ENCODE measurements around the gene NAT10.

The NAT10 gene

DNA sequence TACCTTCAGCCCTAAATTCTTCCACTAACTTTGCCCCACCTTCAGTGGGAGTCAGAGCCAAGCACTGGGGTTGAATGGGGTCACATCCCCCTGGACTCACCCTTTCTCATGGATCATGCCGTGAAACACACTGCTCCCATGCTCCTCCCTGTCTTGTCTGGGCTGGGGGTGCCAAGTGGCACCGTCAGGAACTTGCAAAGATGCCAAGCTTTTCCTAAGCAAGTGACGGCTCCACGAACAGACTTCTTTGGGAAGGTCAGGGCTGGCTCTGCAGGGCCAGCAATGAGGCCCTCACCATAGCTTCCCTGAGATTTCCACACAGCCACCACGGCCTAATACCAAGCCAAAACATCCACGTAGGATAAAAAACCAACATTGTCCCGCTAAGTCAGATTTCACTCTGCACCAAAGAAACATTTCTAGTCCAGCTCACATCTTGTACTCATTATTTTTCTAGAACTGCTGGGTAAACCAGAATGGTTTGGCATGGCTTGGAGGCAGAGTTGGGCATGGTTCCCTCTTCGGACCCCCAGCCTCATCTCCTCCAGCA, 76.5 kb downstream of the NAT10 start:
- no peak for DNase-seq (ENCODE audit: low read depth in 1 of 2, low spot score in 1 of 2)
- in situ Hi-C loops (cut with HindIII; ENCODE audit: low pct_unique_long_range_greater_than_20kb, low sequenced_read_pairs): no loop called here
- no peak for TF ChIP-seq JUND (IDR thresholded peaks at IDR 0.05; ENCODE audit: low read depth)

DNA sequence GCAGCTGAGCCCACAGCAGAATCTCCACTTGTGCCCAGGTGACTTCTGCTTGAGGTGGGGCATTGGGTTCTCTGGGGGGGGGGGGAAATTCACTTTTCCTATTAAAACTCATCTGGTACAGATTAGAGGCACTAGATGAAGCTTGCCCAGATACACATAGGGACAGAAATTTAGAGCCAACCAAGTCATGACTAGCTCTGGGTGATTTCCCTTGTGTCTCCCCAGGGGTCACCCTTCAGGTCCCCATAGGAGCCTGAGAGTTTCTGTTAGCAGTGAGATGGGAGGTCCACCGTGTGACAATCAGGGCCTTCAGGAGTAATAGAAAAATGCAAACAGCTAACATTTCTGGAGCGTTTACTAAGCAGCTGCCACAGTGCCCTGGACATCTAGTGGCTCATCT, 77.0 kb downstream of the NAT10 start:
- in situ Hi-C loops (cut with HindIII; ENCODE audit: low pct_unique_long_range_greater_than_20kb, low sequenced_read_pairs): no loop called here
- DNase-seq (ENCODE audit: low read depth in 1 of 2, low spot score in 1 of 2): no peak
- TF ChIP-seq JUND (IDR thresholded peaks at IDR 0.05; ENCODE audit: low read depth): no peak

DNA sequence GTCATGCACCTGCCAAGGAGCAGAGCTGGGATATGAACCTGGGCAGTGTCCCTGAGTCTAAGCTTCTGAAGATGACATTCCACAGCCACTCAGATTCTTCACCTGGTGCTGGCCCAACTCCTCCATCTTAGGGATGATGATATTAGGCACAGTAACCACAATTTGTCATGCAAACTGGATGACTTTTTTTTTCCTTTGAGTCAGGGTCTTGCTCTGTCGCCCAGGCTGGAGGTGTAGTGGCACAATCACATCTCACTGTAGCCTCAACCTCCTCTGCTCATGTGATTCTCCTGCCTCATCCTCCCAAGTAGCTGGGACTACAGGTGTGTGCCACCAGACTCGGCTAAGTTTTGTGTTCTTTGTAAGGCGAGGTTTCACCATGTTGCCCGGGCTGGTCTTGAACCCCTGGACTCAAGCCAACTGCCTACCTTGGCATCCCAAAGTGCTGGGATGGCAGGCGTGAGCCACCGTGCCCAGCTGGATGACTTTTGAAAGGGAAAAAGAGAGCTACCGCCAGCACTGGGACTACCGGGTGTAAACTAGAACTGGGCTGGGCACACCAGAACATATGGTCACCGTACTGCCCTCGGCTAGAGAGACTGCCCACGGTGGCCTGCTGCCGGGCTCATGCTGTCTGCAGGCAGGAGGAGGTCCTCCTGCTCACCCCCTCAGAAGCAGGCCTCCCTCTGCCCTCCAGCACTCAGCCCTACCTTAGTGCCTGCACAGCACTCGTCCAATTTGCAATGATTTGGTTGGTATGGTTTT, 77.7 kb downstream of the NAT10 start:
- no peak for TF ChIP-seq JUND (IDR thresholded peaks at IDR 0.05; ENCODE audit: low read depth)
- in situ Hi-C loops (cut with HindIII; ENCODE audit: low pct_unique_long_range_greater_than_20kb, low sequenced_read_pairs): no loop called here
- DNase-seq (ENCODE audit: low read depth in 1 of 2, low spot score in 1 of 2): no peak

DNA sequence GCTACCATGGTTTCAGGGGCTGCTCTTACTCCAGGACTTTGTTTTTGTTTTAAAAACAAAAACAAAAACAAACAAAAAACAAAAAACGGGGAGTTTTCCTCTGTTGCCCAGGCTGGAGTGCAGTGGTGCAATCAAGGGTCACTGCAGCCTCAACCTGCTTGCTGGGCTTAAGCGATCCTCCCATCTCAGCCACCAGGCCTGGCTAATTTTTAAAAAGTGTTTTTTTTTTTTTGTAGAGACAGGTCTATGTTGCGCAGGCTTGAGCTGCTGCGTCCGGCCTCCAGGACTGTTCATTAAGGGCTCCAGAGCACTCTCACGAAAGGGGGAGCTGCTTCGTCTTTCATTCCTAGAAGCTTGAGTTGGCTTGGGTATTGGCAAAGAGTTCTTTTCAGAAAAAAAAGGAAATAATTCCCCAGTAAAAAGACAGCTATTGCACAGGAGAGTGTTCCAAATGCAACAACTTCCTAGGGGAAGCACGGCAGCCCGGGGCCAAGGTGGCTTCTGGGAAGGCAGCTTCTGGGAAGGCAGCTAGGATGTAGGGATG, 78.5 kb downstream of the NAT10 start:
- in situ Hi-C loops (cut with HindIII; ENCODE audit: low pct_unique_long_range_greater_than_20kb, low sequenced_read_pairs): no loop called here
- DNase-seq (ENCODE audit: low read depth in 1 of 2, low spot score in 1 of 2): no peak
- TF ChIP-seq JUND (IDR thresholded peaks at IDR 0.05; ENCODE audit: low read depth): no peak

DNA sequence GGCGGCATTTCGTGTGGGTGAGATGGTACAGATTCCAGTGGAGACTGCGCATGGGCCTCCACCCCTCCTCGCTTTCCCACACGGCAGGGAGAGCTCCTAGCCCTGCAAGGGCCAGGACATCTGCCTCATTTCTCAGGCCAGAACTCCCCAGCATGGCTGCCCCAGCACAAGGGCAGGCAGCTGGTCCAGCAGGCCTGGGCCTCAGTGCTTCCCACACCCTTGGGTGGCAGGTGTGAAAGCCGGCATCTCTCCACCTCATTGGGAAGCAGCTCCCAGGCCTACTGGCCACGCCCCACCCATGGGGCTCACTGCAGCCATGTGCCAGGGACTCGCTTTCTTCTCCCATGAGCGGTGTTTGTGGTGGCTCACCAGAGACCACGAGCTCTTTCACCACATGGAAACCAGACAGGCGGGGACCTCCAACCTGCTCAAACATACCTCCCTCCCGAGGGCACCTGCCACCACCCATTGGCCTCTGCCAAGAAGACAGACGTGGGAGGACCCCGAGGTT, 79.1 kb downstream of the NAT10 start:
- in situ Hi-C loops (cut with HindIII; ENCODE audit: low pct_unique_long_range_greater_than_20kb, low sequenced_read_pairs): no loop called here
- DNase-seq (ENCODE audit: low read depth in 1 of 2, low spot score in 1 of 2): no peak
- TF ChIP-seq JUND (IDR thresholded peaks at IDR 0.05; ENCODE audit: low read depth): no peak

DNA sequence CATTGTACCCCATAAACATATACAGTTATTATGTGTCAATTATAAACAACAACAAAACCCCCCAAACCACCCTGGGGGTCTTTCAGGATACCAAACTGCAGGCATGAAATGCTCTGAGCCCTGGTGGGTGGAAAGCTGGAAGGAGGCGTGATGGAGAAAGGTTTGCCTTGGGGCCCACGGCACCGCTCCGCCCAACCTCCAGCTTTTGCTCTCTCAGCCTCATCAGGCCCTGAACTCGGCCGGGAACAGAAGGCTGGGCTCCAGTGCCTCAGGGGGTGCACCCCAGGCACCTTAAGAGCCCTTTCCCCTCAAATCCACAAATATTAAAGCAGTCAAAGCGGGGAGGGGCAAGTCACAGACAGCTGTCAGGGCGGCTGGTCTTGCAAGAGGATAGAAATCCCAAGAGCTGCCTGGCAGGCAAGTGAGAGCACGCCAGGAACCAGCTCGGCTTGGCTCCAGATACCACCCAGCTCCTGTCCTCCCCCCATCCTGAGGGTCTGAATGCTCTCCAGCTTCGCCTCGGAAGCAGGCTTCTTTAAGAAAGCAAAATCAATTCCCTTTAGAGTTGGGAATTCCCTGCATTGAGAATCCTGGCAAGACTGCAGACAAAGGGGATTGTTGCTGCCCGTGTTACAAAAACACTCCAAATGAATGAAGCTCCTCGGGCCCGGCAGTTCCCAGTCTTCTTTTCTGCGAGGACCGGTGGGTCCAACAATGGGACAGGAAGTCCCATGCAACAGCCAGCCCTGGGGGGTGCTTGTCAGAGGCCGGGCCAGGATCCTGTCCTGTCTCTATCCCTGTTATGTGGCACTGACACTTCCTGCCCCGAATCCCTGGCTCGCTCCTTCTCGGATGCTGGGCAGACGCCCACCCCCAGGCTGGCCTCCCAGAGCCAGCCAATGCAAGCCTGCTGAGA, 80.8 kb downstream of the NAT10 start:
- in situ Hi-C loops (cut with HindIII; ENCODE audit: low pct_unique_long_range_greater_than_20kb, low sequenced_read_pairs): no loop called here
- TF ChIP-seq JUND (IDR thresholded peaks at IDR 0.05; ENCODE audit: low read depth): no peak
- no peak for DNase-seq (ENCODE audit: low read depth in 1 of 2, low spot score in 1 of 2)

DNA sequence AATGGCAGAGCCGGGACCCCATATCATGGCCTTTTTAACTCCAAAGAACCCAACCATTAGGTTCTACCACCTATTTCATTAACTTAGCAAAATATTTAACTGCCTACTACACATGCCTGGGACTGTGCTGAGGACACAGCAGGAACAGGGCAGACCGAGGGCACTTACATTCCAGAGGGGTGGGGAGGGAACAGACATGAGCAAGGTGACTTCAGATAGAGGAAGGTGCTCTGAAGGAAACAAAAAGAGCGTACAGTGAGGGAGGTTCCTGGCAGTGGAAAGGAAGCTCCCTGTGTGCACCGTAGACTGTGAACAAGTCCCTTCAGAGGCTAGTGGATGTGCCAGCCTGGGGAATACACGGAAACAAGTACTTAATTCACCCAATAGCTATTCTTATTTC, 82.8 kb downstream of the NAT10 start:
- TF ChIP-seq JUND (IDR thresholded peaks at IDR 0.05; ENCODE audit: low read depth): no peak
- in situ Hi-C loops (cut with HindIII; ENCODE audit: low pct_unique_long_range_greater_than_20kb, low sequenced_read_pairs): no loop called here

DNA sequence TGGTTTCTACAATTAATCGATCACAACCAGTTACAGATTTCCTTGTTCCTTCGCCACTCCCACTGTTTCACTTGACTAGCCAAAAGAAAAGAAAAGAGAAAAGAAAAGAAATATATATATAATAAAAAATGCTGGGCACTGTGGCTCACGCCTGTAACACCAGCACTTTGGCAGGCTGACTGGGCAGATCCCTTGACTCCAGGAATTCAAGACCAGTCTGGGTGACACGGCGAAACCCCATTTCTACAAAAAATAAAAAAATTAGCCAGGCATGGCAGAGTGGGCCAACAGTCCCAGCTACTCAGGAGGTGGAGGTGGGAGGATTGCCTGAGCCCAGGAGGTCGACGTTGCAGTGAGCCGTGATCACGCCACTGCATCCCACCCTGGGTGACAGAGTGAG, 83.8 kb downstream of the NAT10 start:
- in situ Hi-C loops (cut with HindIII; ENCODE audit: low pct_unique_long_range_greater_than_20kb, low sequenced_read_pairs): no loop called here
- no peak for DNase-seq (ENCODE audit: low read depth in 1 of 2, low spot score in 1 of 2)
- TF ChIP-seq JUND (IDR thresholded peaks at IDR 0.05; ENCODE audit: low read depth): no peak

More for the DNA sequence above, 82.8 kb downstream of the NAT10 start:
- DNase-seq (ENCODE audit: low read depth in 1 of 2, low spot score in 1 of 2): no peak

DNA sequence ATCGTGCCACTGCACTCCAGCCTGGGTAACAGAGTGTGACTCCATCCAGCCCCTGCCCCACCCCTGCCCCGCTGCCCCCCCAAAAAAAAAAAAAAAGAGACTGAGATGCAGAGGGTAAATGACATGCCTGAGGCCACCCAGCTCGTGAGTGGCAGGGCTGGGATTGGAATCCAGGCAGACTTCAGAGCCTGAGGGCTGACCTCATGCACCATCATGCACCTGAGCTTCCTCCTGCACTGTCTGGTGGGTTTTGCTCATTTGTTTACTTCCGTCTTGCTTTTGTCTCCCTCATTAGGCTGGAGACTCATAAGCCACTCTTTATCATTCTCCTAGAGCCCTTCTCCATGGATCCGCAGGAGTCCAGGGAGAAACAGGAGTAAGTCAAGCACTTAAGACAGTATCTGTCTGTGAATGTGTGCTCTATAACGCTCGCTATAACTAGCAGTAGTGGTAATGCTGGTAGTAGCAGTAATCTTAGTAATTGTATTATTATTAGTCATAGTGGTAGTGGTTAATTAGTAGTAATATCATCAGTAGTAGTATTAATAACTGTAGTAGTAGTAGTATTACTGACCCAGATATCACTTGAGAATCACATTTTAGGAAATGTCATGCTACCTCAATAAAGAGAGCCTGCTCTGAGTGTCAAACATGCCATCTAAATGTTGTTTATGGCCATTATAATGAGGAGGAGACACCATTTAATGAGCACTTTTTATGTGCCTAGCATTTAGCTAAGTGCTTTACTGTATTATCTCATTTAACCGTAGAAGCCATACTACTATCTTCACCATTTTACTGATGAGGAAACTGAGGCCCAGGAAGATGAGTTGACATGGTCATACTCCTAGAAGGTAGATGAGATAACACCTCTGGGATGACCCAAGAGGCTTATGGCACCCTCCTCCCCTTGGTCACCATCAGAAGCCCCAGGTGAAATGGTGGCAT, 85.0 kb downstream of the NAT10 start:
- in situ Hi-C loops (cut with HindIII; ENCODE audit: low pct_unique_long_range_greater_than_20kb, low sequenced_read_pairs): no loop called here
- no peak for DNase-seq (ENCODE audit: low read depth in 1 of 2, low spot score in 1 of 2)
- TF ChIP-seq JUND (IDR thresholded peaks at IDR 0.05; ENCODE audit: low read depth): no peak

DNA sequence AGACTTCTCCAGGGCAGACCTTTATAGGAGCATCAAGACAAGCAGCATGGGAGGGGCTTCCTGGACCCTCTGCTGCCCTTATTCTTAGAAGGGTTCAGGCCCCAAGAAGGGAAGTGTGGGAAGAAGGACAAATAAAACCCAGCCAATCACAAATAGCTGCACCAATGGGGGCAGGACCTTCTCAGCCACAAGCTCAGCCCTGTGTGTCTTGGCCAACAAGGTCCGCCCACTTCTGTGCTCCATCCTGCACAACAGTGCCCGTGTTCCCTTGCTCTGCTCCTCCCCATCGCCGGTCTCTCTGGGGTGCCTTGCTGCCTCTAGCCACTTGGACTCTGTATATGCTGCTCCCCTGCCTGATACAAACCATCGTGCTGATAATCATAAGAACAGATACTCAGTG, 86.1 kb downstream of the NAT10 start:
- no peak for DNase-seq (ENCODE audit: low read depth in 1 of 2, low spot score in 1 of 2)
- in situ Hi-C loops (cut with HindIII; ENCODE audit: low pct_unique_long_range_greater_than_20kb, low sequenced_read_pairs): no loop called here
- TF ChIP-seq JUND (IDR thresholded peaks at IDR 0.05; ENCODE audit: low read depth): no peak

DNA sequence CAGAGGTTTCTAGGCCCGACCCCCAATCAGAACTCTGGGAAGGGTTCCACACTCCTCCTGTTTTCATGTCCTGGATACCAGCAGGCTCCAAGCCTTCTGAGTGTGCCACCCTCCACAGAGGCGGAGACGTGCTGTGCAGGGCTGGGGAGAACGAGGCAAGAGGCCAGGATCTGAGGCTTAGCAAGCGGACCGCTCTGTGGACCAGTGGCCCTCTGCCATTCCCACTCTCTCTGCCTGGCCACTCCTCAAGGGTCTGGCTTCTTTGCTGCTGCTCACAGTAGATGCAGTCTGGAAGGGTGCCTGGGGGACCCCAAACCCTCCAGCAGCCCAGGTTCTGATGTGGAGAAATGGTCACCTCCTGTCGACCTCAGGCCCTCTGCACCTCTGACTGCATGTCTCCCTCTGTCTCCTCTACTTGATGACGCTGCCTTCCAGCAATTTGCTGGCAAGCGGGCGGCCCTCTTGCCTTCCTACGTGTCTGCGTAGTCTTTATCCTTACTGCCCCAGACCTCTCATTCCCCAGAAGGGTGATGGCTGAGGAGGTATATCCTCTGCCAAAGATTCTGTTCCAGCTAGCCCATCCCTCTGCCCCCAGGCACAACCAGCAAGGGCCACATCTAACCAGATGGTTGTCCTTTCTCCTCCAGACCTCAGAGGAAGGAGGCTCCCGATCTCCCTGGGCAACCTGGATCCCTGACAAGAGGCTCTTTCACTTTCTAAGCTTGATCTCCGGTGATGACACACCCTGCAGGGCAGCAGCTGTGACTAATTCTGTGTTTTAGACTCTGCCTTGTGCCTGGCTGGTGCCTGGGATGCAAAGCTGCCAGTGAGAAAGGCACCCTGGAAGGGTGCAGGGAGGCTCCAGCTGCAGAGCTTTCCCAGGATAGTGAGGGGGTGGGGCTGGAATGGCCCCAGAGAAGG, 87.3 kb downstream of the NAT10 start:
- DNase-seq (ENCODE audit: low read depth in 1 of 2, low spot score in 1 of 2): no peak
- in situ Hi-C loops (cut with HindIII; ENCODE audit: low pct_unique_long_range_greater_than_20kb, low sequenced_read_pairs): no loop called here

More for the DNA sequence above, 87.3 kb downstream of the NAT10 start:
- no peak for TF ChIP-seq JUND (IDR thresholded peaks at IDR 0.05; ENCODE audit: low read depth)

Data from T47D (cell line).